Breast epithelium (tissue), 3 donors: Measurements from ENCODE around the gene PALLD.

Source experiments
- CTCF ChIP-seq, 3 donors: fragments of 450-650 bp; IDR thresholded peaks; one replicate each; pipeline ENCODE4 v1.5.1; 2016 to 2017; ENCODE audit warnings: antibody characterized with exemption in 3 of 3, mild to moderate bottlenecking in 3 of 3, moderate library complexity in 3 of 3
- POLR2A ChIP-seq: fragments of 450-650 bp; IDR thresholded peaks from one replicate; pipeline ENCODE4 v1.6.1; 2016; ENCODE audit warnings: antibody characterized with exemption, mild to moderate bottlenecking, moderate library complexity
- POLR2AphosphoS5 ChIP-seq, 3 donors: sonication (generic); formaldehyde crosslinking; IDR thresholded peaks; one replicate each; pipeline ENCODE4 v1.6.1; 2017; ENCODE audit warnings: antibody characterized with exemption in 3 of 3

GRCh38 chr4:168815379-168816345 is 318.8 kb downstream of the PALLD start:
- TF ChIP-seq CTCF (IDR thresholded peaks at IDR 0.05) (no peak), POLR2AphosphoS5 (IDR thresholded peaks at IDR 0.05) (no peak), POLR2A (no peak)
